A549 treated with Mapracorat at 1 μM for 4 hours (cell line): ENCODE data around the gene ZNF783. TPM values are rescaled to one million over a fixed set of nuclear protein-coding genes. Genes with fewer than 3 reads are reported as not detected.

Experiments used
- total RNA-seq: library from RNA; stranded (reverse); fragments of 200-300 nt; extraction: Qiagen RNA extraction; gene quantifications from 5 replicates; pipeline ENCODE4 v1.2.3, GENCODE V29; 2022

Gene ZNF783
- 4.9 to 6.7 TPM (median 6.3 TPM) in 5 replicates for total RNA-seq

DNA sequence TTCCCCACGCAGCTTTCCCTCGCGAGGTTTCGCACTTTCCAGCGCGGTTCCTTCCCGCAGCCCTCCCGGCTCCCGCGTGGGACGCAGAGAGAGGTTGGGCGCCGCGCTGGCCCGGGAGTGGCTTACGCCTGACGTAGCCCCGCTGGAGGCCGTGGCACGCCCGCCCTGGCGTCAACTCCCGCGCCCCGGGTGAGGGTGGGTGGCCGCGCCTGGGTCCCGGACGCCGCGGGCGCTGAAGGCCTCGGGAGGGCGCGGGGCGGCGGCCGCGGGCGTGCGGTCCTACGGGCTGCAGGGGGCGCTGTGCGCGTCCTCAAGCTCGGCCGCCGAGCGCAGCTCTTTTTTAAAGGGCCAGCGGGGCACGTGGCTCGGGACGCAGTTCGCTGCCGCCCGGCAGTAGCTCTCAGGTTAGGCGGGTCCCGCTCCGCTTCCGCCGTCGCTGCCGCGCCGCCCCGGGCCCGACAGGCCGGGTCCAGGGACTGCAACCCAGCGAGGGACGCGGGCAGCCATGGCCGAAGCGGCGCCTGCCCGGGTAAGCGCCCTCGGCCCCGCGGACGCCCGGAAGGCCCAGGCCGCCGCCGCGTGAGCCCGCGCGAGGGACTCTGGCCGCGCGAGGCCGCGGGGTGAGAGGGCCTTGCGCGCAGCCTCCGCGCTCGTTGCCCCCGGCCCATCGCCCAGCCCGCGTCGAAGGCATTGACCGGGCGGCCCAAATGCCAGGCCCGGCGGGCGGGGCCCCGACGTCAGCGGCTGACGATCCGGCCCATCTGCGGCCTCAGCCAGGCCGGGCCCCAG is at the start of gene ZNF783:
TSS of gene ZNF783 (plus strand) at position 368 of the 789 bp plus-strand sequence. CDS start at position 506, 138 bp downstream.

GRCh38 chr7:149239345-149240143 is 22.5 kb upstream of the ZNF783 start, which contains the start of gene ZNF212:
TSS of gene ZNF212 (plus strand) at chr7:149239651. CDS start at chr7:149239779, 128 bp downstream.

Other genes starting within 250 kb of the ZNF783 start
- 163 to 183 TPM (median 176 TPM) in 5 replicates for gene PDIA4, start 233.7 kb upstream of the ZNF783 start, total RNA-seq
- 5.7 to 6.9 TPM (median 6.6 TPM) in 5 replicates for gene ZNF786, start 171.5 kb upstream of the ZNF783 start, total RNA-seq
- 0.94 to 1.6 TPM (median 1.3 TPM) in 5 replicates for gene ZNF425, start 135.9 kb upstream of the ZNF783 start, total RNA-seq
- gene ZNF398, start 114.7 kb upstream of the ZNF783 start, total RNA-seq: 7.9 to 11.2 TPM (median 9.3 TPM) in 5 replicates
- 19.0 to 27.2 TPM (median 24.8 TPM) in 5 replicates for gene ZNF282, start 66.7 kb upstream of the ZNF783 start, total RNA-seq
- 10.5 to 11.3 TPM (median 10.7 TPM) in 5 replicates for gene ZNF212, start 22.5 kb upstream of the ZNF783 start, total RNA-seq
- gene ZNF777, start 198.9 kb downstream of the ZNF783 start, total RNA-seq: 16.0 to 22.0 TPM (median 21.2 TPM) in 5 replicates
- gene ZNF746, start 235.6 kb downstream of the ZNF783 start, total RNA-seq: 14.9 to 20.6 TPM (median 20.2 TPM) in 5 replicates